CD4-positive, alpha-beta T cell treated with Interleukin-4 for 1 hour (primary cell): ENCODE data around the gene NRP2.
A peak's percentile ranks its signal among the peaks of the same experiment; 100 is the strongest.

Experiments
- DNase-seq, 2 donors: peaks; one replicate each; pipeline ENCODE4 v3.0.0-alpha.2; 2020 to 2022

Gene NRP2

GRCh38 chr2:205660521-205661124 lies 21.7 kb upstream of the NRP2 start:
- DNase-seq: peak in 1 of 2 donors; percentile 8

GRCh38 chr2:205661281-205661680 lies 21.0 kb upstream of the NRP2 start:
- DNase-seq: no peak

- DNase-seq: no peak
These were observed 19.9 kb upstream of the NRP2 start for GRCh38 chr2:205662206-205662965.

GRCh38 chr2:205665791-205666190 lies 16.5 kb upstream of the NRP2 start:
- no peak for DNase-seq

- no peak for DNase-seq
These were observed 12.0 kb upstream of the NRP2 start for GRCh38 chr2:205670292-205670691.

- DNase-seq: no peak
These were observed 9.0 kb upstream of the NRP2 start for GRCh38 chr2:205673312-205673711.

DNA sequence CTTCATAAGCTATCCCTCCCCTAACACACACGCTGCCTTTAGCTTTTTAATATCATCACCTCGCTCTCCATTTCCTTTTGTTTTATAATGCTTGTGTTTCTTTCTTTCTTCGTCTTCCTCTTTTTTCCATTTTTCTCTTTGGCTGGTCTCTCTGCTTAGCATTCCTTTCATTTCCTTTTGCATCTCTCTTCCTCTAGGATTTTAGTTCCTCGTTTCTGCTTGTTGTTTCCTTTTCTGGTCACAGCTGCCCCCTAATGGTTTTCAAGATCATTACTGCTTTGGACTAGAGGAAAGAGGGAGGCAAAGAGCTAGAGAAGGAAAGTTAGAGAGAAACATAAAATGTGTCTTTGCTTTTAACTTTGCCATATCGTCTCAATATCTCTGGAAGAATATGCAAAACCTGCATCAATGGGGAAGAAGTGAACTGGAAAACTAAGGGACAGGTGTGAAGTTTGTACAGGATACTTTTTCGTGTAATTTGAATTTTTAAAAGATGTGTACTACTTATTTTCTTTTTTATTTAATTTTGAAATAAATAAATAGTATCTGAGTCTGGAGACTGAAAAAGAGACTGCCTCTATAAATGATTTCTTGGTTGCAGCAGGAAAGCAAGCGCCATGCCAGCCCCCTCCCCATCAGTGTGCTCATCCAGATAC lies 6.3 kb upstream of the NRP2 start:
- DNase-seq: peak in 1 of 2 donors; percentile 31

GRCh38 chr2:205678541-205679142 lies 3.7 kb upstream of the NRP2 start:
- no peak for DNase-seq

DNA sequence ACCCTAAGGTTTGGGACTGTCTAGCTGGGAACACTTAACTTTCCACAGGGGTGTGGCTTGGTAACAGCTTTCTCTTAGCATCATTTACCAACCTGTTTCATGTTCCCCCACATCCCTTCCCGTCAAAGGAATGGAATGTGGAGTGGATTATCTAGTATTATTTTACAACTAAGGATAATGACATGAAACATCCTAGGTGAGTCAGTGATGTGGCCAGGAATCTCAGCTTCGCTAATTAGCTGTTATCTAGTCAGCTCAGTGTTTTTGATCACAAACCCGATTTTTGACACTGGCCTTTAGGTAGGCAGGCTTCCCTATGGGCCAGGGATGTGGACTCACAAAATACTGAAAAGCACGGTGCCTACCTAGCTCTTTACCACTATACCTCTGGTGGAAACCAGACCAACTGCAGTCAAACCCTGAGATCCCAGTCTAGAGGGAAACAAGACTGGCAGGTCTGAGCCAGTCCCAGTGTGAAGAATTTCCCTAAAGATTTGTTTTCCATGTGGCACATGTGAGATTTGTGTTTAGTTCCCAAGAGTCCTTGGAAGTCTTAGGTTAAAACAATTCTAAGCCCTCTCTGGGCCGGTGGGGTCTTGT lies 2.8 kb upstream of the NRP2 start:
- no peak for DNase-seq

GRCh38 chr2:205680067-205680466 lies 2.2 kb upstream of the NRP2 start:
- peak; percentile 37 to 45 for DNase-seq

DNA sequence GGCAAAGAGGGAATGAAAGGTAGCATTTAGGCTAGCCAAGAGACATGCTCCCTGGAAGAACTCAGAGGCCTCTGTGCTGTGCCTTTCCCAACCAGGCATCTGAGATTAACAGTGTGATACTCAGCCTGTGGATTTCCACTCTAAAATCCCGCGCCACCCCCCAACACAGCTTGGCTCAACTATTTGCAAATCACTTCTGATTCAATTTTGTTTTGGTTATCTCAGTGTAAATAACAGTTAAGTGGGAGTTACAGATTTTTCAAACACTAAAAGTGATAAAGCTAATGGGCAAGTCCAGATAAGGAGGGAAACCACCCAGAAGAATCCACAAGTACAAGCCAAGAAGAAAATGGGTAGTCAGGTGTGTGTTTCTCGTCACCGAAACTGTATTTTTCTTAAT lies 1.4 kb upstream of the NRP2 start:
- DNase-seq: no peak

DNA sequence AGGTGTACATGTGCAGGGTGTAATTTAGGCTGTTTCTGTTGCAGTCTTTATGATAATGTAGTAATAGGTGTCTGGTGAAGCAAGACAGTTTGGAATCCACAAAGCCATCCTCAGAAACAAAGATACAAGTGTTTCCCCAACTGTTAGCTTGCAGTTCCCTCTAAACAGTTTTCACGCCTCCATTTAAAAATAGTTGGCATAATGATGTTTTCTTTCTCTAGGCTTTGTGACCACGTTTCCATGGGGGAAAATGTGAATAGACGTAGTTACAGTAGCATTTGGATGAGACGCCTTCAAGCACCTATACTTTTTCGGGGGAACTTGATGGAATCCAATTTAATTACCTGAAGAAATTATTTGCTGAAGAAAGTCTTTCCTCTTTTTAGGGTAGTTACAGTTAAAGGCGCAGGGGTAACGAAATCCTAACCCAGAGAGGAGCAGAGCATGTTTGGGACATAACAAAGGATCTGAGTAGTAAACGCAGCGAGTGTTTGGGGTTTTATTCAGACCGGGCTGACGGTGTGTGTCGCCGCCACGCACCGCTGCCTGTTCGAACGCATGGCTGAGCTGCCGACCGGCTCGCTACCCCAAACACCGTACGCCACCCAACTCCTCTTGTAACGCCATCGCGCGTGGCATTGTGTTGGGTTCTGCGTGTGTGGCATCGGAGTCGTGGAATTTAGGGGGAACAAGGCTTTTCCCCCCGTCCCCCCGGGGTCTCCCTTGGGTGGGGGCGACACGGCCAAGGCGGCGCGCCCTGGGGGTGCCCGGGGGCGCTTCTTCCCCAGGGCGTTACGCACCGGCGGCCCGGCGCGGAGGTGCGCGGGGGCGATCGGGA lies 681 bp upstream of the NRP2 start:
- DNase-seq: peak in 1 of 2 donors; percentile 28

DNA sequence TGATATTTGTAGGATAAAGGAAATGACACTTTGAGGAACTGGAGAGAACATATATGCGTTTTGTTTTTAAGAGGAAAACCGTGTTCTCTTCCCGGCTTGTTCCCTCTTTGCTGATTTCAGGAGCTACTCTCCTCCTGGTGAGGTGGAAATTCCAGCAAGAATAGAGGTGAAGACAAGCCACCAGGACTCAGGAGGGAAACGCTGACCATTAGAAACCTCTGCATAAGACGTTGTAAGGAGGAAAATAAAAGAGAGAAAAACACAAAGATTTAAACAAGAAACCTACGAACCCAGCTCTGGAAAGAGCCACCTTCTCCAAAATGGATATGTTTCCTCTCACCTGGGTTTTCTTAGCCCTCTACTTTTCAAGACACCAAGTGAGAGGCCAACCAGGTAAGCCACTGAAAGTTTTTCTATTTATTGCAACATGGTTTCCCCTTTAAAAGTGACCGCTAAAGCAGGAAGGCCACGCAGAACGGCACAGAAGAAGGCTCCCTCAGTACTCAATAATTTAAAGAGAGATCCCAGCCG lies 735 bp downstream of the NRP2 start:
- DNase-seq: no peak

GRCh38 chr2:205683502-205684367 lies 1.4 kb downstream of the NRP2 start:
- no peak for DNase-seq

- DNase-seq: no peak
These were observed 2.6 kb downstream of the NRP2 start for GRCh38 chr2:205684871-205685313.

GRCh38 chr2:205685314-205686055 lies 3.2 kb downstream of the NRP2 start:
- DNase-seq: no peak

DNA sequence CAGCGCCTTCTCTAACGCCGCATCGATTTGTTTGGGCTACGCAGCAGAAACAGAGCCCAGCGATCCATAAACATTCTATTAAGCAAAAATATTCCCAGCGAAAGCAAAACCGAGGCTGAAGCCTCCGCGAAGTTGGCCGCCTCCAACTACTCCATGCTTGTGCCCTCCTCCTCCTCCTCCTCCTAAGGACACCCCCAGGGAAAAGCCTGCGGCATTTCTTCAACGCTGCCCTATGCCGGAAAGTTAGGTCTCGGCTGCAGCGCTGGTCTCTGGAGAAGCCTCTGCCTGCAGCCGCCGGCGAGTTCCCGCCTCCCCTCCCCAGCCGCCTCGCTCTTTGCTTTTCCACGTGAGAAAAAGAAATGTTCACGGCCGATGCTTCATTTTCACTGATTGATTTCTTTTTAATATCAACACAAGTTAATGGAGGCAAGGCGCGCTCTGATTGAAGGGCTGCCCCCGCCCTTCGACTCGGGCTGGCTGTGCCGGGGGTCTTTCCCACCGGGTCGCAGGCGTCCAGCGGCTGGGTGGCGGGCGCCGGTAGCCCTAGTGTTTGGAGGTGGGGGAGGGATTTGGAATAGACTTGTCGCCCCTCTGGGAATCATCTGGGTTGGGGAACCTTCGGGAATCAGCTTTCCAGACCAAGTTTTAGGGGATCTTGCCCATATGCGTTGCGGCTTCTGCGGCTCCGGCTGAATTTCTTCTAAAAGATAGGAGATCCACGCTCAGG lies 3.9 kb downstream of the NRP2 start:
- no peak for DNase-seq

- no peak for DNase-seq
These were observed 4.7 kb downstream of the NRP2 start for GRCh38 chr2:205686783-205687640.

DNA sequence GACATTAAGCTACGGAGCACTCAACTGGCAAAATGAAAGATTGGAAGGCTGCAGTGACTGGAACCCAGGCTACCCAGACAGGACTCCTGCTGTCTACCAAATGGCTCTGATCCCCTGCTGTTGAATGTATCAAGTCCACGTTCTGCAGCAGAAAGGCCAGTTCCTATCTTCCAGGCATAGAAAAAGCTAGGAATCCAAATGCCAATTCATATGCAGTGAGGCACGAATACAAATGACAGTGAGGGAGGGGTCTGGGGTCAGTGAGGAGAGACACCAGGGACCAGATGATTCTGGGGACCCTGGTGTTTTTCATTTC lies 5.3 kb downstream of the NRP2 start:
- DNase-seq: no peak
